Measurements from ENCODE around the gene ARHGEF2.
"Not testable (repeated sequence)": the region's sequence is repeated elsewhere in the genome, so short reads cannot be mapped to it uniquely, and the experiment has no call there.

Gene ARHGEF2

GRCh38 chr1:155942578-155943141, 35.7 kb downstream of the ARHGEF2 start:
- no peak for DNase-seq

DNA sequence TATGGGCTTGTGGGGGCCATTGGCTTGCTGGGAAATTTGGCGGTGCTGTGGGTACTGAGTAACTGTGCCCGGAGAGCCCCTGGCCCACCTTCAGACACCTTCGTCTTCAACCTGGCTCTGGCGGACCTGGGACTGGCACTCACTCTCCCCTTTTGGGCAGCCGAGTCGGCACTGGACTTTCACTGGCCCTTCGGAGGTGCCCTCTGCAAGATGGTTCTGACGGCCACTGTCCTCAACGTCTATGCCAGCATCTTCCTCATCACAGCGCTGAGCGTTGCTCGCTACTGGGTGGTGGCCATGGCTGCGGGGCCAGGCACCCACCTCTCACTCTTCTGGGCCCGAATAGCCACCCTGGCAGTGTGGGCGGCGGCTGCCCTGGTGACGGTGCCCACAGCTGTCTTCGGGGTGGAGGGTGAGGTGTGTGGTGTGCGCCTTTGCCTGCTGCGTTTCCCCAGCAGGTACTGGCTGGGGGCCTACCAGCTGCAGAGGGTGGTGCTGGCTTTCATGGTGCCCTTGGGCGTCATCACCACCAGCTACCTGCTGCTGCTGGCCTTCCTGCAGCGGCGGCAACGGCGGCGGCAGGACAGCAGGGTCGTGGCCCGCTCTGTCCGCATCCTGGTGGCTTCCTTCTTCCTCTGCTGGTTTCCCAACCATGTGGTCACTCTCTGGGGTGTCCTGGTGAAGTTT, 36.4 kb downstream of the ARHGEF2 start:
- no peak for DNase-seq

- DNase-seq = peak; percentile 49 to 53
Observed at GRCh38 chr1:155940993-155941844, 37.1 kb downstream of the ARHGEF2 start, which contains the start of gene RXFP4. TSS of gene RXFP4 (plus strand) at chr1:155941638. CDS start at chr1:155941710, 72 bp downstream.

- peak; percentile 49 to 53 for DNase-seq
Observed at GRCh38 chr1:155940482-155940992, 37.8 kb downstream of the ARHGEF2 start.

GRCh38 chr1:155938220-155938627, 40.1 kb downstream of the ARHGEF2 start:
- DNase-seq = peak; percentile 86 to 92

DNA sequence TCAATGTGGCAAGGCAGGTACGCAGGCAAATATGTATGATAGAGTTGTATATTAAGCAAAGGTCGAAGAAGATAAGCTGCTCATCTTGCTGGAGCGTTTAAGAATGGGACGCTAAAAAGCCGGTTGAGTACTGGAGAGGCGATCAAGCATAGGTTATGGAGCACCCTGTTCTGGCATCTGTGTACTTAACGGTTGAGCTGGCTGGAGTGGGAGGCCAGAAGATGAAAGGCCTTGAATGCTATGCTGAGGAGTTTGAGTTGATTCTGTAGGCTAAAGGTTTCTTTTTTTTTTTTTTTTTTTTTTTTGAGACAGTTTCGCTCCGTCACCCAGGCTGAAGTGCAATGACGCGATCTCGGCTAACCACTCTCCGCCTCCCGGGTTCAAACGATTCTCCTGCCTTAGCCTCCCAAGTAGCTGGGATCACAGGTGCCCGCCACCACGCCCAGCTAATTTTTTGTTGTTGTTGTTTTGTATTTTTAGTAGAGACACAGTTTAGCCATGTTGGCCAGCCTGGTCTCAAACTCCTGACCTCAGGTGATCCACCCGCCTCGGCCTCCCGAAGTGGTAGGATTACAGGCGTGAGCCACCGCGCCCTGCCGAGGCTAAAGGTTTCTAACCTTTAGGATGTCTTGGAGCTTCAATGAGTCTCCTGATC, 43.3 kb downstream of the ARHGEF2 start:
- DNase-seq = no peak

DNA sequence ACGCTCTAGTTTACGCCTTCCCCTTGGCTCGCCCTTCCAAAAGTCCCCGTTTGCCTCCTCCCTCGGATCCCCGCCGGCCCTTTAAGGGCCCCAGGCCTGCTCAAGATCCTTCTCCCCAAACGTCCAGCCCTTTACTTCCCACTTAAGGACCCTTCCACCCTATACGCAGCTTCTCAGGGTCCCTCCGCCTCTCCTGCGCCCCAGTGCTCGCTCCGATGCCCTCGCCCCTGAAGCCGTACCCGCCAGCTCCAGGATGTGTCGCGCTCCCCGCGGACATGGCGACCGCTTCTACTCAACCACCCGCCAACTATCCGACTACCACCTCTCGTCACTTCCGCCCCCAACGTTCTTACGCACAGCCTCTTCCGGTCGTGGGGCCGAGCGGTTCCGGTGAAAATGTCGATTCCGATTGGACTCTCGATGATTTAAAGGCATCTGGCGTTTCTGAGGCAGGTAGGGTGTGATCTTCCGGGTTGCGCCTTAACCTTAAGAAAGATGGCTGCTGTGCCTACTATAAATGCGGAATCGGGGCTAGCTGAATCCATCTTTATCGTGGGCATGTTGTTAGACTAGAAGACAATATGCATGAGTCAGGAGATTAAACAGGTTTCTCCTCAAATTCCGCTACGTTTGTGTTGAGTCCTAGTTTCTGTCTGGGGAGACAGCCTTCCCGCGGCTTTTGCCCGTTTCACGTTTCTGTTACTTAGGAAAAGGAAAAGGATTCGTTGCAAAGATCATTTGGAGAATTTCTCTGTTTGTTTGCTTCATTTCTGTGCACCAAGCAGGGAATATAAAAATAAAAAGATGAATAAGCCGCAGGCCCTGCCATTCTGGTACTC, 44.0 kb downstream of the ARHGEF2 start, which contains the start of gene KHDC4:
Gene KHDC4, minus strand, starts transcription at position 317 of the 839 bp plus-strand sequence. Its CDS starts 40 bp downstream, at position 277.
- DNase-seq = peak; percentile 99 to 100

DNA sequence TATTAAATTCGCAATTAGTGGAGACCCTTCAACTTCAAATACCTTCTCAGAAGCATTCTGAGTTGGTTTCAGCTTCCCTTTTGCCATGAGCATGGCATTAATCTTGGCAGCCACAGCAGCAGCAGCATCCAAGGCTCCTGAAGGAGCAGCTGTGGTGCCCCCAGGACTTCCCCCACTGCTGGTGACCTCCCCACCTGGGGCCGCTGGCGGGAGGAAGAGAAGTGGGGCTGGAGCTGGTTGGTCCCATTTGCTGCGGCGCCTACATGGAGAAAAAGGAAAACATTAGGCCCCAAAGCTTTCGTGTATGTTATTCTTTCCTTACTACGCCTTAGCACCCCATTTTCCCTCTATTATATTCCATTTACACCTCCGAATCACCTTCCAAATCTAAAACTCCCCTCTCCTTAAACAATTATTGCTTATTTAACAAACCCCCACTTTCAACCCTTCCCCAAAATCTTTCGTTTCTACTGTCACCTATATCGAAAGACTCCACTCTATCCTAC, 44.7 kb downstream of the ARHGEF2 start:
- DNase-seq = no peak

- DNase-seq = no peak
Observed at GRCh38 chr1:155932487-155932886, 45.9 kb downstream of the ARHGEF2 start.

DNA sequence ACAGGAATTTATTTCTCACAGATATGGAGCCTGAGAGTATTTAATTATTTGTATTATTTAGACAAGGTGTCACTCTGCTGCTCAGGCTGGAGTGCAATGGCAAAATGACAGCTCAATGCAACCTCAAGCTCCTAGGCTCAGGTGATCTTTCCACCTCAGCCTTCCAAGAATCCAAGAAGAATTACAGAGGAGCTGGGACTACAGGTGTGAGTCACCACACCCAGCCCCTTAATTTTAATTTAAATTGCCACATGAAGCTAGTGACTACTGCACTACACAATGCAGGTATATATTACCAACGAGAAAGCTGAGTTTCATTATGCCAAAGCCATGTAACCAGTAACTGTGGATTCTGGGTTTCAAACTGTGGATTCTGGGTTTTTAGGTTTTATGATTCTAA, 46.3 kb downstream of the ARHGEF2 start:
- no peak for DNase-seq

- no peak for DNase-seq
Observed at GRCh38 chr1:155931332-155932038, 46.9 kb downstream of the ARHGEF2 start.

DNA sequence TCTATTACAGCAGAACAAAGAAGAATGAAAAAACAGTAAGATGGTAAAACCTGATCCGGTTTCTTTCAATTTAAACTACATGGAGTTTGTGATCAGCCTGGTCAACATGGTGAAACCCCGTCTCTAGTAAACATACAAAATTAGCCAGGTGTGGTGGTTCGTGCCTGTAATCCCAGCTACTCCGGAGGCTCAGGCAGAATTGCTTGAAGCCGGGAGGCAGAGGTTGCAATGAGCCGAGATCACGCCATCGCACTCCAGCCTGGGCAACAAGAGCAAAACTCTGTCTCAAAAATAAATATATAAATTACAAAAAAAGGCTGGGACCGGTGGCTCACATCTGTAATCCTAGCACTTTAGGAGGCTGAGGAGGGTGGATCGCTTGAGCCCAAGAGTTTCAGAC, 47.6 kb downstream of the ARHGEF2 start:
- not testable (repeated sequence) for DNase-seq

DNA sequence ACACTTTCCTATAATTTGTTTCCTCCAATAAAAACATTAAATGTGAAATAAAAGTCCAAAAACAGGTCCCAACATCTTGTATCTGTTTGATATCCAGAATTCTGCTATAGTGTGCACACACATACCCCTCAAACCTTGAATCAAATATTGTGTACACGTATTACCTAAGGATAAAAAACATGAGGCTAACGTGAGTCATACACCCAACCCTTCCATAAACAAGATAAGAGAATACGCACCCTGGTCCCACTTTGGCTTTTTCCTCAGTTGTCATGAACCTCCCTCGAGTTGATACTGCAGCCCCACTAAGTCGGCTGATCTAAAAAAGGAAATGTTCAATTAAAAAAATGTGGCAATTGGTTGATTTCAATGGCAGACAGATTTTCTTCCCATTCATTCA, 49.3 kb downstream of the ARHGEF2 start:
- DNase-seq = no peak

DNA sequence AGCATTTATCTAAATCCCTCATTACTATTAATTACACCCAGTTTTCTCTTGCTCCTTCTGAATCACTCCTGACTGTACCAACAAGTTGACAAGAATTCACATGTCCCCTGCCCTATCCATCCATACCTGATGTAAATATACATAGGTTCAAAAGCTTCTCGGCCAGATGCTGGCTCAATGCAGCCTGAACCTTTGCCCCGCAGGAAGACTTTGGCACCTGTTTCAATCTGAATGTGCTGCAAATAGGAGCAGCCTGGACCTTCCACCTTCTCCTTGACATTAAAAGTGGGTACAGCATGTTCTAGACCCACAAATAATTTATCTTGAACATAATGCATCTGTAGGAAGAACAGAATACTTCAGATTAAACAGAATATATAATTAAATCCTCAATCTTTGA, 52.8 kb downstream of the ARHGEF2 start:
- DNase-seq = no peak

DNA sequence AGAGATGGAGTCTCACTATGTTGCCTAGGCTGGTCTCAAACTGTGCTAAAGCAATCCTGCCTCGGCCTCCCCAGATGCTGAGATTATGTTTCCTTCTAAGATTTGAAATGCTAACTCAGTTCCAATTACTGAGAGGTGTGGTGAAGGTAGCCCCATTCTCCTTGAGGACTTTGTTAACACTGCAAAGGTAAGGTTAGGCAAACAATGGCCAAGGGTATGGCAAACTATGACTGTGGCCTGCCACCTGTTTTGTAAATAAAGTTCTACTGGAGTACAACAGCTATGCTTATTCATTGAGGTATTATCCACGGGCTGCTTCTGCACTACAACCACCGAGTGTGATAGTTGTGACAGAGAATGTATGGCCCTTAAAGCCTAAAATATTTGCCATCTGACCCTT, 57.6 kb downstream of the ARHGEF2 start:
- DNase-seq = no peak

DNA sequence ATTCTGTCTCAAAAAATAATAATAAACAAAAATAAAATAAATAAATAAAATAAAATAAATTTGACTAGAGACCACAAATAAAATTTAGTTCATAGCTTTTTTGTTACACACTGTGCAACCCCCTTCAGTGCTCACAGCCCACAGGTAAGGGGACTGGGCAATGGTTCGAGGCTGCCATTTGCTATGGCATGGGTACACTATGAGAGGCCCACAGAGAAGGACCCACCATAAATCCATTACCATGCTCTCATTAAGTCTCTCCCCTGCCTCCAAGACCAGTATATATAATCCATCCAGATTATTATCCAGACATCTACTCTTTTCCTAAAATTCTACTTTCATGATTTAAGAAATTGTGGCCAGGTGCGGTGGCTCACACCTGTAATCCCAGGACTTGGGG, 58.5 kb downstream of the ARHGEF2 start:
- no peak for DNase-seq

- DNase-seq = no peak
Observed at GRCh38 chr1:155918660-155919059, 59.7 kb downstream of the ARHGEF2 start.

- DNase-seq = no peak
Observed at GRCh38 chr1:155913969-155914757, 64.2 kb downstream of the ARHGEF2 start.

- no peak for DNase-seq
Observed at GRCh38 chr1:155912056-155912536, 66.3 kb downstream of the ARHGEF2 start.

Data from Kasumi-1 (cell line).